ENCODE measurements around the gene TBC1D7.
"Not testable (repeated sequence)": the region's sequence is repeated elsewhere in the genome, so short reads cannot be mapped to it uniquely, and the experiment has no call there.

TBC1D7 gene

DNA sequence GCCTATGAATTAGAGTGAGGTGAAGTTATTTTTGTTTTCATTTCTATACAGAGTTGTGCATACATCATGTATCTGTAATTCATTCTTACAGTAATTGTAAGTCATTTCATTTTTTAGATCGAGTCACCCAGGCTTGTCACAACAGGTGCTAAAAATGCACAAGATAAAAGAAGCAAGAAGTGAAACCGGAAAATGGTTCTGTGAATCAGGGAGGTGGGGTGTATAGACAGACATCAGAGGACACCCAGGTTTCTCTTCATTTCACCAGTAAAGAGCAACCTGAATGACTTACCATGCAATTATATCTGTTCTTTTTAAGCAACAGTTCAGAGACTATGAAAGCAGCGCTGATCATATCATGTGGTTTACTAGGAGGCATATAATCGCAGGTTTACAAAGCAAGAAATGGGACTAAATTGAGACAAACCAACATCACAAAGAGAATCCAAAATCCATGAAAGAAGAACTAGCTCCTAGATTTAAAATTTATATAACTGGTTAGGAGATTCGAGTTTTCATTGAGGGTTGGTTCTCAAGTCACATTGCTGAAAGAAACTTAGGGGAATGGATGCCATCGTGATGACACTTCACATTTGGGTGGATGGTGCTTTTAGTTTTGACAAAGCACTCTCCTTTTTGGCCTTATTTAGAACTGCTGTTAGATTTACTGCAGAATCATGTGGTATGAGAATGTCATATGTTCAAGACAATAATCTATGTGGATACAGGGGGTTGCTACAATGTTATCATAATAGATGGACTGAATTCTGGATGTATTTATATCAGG, 27.9 kb upstream of the TBC1D7 start:
- DNase-seq, result peak; percentile 30

GRCh38 chr6:13355043-13355945, 27.0 kb upstream of the TBC1D7 start:
- peak; percentile 30 for DNase-seq

GRCh38 chr6:13354331-13355042, 26.1 kb upstream of the TBC1D7 start:
- DNase-seq, result peak; percentile 10

DNA sequence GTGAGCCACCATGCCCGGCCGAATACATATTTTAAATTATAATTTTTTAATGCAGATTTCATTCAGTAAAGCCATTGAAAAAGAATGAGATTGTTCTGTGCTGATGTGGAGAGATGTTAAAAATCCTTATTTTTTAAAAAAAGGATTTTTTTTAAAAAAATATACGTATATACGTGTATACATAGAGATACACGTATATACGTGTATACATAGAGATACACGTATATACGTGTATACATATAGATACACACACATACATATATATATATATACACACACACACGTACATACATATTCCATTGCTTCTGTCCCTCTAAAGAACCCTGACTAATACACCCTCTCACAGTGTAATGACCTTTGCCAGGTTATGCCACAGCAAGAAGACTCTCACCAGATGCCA, 23.8 kb upstream of the TBC1D7 start:
- DNase-seq, result no peak

- DNase-seq, result no peak
Measured at GRCh38 chr6:13351271-13351670, 22.9 kb upstream of the TBC1D7 start.

DNA sequence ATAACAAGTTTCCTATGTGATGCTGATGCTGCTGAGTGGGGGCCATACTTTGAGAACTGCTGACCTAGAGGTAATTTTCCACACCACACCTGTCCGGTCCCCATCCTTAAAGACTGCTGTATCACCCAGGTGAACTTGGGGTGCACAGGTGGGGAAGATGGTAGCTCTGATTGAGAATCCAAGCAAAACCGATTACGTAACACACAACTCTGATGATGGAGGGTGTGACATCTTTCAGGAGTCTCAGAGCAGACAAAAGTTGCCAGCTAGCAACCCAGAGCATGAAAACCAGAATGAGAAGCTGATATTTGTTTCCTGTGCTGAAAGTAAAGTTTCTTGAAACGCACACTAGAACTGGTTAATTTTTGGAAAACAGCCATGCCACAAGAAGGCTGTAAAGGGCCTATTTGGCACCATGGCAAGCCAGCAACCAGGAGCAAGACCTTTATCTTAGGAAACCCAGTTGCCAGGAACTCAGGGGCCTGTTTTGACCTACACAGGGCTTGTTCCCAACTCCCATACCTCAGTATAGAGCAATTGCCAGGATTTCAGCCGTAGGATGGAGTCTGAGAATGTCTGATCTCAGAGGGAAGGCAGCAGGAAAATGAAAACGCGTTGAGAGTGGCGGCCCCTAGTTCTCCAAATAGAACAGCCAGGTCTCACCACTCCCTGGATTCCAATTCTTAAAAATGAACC, 21.6 kb upstream of the TBC1D7 start:
- DNase-seq, result no peak

GRCh38 chr6:13348334-13349113, 20.2 kb upstream of the TBC1D7 start:
- DNase-seq, result no peak

DNA sequence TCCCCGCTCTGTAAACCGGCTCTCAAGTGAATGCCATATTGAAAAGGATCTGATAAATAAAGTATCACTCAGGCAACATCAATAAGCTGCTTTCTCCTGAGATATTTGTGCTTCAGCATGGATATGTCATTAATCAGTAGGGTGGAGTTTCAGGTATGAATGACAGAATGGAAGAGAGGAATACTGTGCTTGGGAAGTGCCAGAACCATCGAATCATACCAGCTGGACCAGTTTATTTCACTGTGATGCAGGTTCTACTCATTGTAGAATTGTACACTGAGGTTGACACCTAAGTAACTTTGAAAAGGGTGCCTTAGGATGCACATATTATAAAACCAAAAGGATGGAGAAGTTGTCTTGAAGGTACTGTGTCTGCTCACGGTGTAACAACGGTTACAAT, 17.9 kb upstream of the TBC1D7 start:
- DNase-seq, result no peak

DNA sequence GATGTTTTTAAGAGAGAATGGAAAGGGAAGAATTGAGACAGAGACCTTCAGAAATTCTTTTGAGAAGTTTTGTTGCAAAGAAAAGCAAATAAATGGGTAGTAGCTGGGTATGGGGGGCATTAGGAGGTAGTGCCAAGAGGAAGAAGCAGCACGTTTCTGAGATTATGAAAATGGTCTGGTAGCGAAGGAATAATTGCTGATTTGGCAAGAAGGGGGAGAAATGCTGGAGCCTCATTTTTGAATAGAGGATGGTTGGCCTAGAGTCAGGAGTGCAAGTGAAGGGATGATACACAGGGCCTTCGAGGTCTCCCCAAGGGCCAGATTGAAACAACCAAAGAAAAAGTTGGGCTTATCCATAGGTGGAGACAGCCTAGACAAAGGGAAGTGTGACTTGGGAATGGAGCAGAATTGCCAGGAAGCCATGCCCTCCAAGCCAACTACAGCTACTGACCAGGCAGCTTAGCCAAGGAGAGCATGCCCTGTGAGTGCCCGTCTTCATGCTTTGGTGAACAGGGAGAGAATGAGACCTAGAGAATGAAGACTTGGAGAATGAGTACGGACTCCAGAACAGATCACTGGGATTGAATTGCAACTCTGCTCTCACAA, 14.2 kb upstream of the TBC1D7 start:
- no peak for DNase-seq

- DNase-seq, result no peak
Measured at GRCh38 chr6:13339863-13340630, 11.7 kb upstream of the TBC1D7 start.

GRCh38 chr6:13338038-13338437, 9.7 kb upstream of the TBC1D7 start:
- peak; percentile 26 for DNase-seq

DNA sequence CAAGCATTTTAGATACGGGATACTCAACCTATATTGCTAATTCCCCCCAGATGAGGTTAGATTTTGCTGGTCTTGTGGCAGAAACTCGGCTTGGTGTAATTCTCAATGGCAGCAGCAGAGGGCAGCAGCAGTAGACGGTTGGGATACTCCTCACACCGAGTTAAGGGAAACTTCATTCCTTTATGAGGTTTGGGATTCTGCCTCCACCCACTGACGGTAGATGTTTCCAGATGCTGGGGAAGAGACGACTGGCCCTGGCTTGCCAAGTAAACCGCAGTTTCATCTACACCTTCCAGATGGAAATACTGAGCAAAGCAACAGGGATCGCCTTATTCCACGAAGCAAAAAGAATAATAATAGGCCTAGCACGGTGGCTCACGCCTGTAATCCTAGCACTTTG, 8.2 kb upstream of the TBC1D7 start:
- DNase-seq, result peak; percentile 60

DNA sequence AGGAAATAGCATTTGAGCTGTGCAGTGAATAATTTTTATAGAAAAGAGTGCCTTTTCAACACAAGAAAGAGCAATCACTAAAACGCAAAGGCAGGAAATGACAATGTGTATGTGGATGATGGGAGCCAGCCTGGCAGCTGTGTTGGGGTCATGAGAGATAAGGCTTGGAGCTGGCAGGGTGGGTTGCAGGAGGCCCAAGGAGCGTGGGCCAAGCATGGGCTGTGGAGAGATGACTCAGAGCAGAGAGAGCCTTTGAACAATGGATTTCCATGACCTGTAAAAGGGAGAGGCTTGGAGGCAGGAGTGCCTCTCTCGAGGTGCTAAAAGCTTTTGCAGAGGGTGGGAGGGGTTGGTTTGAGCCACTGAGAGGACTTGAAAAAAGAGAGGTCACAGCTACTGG, 6.6 kb upstream of the TBC1D7 start:
- DNase-seq, result no peak

DNA sequence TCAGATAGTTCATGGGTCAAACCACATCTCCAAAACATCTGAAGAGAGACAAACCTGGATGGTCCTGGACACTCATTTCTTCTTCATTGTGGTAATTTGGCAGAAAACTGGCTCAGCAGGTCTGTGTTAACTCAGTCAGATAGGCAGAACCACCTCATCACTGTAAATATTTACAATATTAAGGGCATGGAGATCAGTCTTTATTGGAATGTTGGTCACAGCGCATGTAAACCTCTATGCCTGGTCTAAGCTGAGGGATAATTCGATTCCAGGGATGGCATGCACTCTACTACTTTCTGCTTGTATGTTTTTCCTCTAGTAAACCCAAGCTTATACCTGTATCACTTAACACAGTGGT, 4.0 kb upstream of the TBC1D7 start:
- DNase-seq, result no peak

- DNase-seq, result peak; percentile 45
Measured at GRCh38 chr6:13331516-13332348, 3.4 kb upstream of the TBC1D7 start.

- DNase-seq, result no peak
Measured at GRCh38 chr6:13328875-13329183, 492 bp upstream of the TBC1D7 start.

GRCh38 chr6:13327691-13328075, 654 bp downstream of the TBC1D7 start:
- peak; percentile 62 for DNase-seq

DNA sequence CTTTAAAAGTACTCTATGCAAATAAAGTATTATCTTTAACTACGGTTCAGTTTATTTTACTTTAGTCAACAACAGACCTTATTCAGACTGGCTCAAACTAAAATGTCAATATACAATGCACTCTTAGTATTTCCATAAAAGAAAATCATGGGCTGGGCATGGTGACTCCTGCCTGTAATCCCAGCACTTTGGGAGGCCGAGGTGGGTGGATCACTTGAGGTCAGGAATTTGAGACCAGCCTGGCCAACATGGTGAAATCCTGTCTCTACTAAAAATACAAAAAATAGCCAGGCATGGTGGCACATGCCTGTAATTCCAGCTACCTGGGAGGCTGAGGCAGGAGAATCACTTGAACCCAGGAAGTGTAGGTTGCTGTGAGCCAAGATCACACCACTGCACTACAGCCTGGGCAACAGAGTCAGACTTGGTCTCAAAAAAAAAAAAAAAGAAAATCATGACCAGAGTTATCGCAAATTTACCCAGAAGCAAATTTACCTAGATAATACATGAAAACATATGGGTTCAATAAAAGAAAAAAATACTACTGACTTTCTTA, 2.2 kb downstream of the TBC1D7 start:
- DNase-seq, result not testable (repeated sequence)

- DNase-seq, result no peak
Measured at GRCh38 chr6:13319891-13320564, 8.3 kb downstream of the TBC1D7 start.
